Activated CD8-positive, alpha-beta memory T cell treated with anti-CD3 and anti-CD28 coated beads, Interleukin-2, amount 50 U/mL, for 1 hour (primary cell): Measurements from ENCODE around the gene NLRP5.
"Not testable (repeated sequence)": the region's sequence is repeated elsewhere in the genome, so short reads cannot be mapped to it uniquely, and the experiment has no call there.

ENCODE experiments used
- DNase-seq: peaks from one replicate; pipeline ENCODE4 v3.0.0-alpha.2; 2020; ENCODE audit errors: extremely low read depth

NLRP5 gene

GRCh38 chr19:56098731-56099568 is 112.4 kb downstream of the NLRP5 start:
- no peak for DNase-seq

- no peak for DNase-seq
Observed at GRCh38 chr19:56099638-56100539, 113.3 kb downstream of the NLRP5 start.

- DNase-seq, result no peak
Observed at GRCh38 chr19:56101095-56101494, 114.5 kb downstream of the NLRP5 start.

GRCh38 chr19:56101746-56102535 is 115.4 kb downstream of the NLRP5 start:
- no peak for DNase-seq

DNA sequence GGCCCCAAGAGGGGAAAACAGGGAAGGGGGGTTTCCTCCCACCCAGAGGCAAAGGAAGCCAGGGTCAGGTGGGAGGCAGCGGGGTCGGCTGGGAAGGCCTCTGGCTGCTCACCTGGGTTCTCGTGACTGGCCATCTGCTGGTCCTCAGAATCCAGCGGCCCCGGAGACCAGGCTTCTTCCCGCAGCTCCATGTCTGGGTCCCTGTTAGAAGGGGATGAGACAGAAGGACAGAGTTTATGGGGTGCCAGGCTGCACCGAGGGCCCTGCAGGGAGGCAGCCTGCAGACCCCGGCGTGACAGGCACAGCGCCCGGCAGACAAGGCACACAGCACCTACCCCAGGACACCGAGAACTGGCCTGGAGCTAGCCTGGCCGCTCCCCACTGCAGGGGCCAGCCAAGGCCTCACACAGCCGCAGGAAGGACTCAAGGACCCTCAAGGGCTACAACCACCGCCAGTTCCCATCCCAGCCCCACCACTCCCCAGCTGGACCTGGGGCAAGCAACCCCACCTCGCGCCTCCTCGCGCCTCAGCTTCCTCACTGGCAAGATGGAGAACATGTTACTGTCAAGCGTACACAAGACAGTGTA is 116.5 kb downstream of the NLRP5 start:
- DNase-seq, result no peak

DNA sequence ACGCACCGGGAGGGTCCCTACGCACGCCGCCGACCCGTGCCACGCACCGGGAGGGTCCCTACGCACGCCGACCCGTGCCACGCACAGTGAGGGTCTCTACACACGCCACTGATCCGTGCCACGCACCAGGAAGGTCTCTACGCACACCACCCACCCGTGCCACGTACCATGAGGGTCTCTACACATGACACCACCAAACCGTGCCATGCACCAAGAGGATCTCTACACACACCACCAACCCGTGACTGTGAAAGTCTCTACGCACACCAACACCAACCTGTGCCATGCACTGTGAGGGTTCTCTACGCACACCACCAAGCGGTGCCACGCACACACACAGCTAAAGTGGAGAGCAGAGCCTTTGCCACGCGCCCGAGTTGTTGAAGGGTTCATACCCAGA is 117.8 kb downstream of the NLRP5 start:
- DNase-seq, result no peak

DNA sequence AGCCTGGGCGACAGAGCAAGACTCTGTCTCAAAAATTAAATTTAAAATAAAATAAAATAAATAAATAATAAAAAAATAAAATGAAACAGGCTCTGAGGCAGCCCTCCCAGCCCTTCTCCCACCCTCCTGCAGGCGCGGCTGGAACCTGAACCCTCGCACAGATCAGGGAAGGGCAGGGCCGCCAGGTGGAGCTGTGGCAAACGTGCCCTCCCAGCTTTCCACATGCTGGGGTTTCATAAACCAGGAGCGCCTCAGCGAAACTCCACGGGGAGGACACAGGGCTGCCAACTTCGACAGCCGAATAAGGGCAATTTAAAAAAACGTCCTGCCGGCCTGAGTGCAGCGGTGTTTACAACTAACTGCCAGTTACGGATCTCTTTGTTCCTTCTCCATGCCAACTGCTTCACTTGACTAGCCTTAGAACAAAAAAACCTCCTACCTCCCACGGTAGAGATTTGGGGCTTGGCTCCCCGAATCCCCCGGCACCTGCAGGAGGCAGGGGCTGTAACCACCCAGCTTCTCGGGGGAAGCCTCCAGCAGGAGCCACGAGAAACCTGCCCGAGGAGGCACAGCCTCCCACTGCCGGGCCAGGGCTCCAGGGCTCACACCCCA is 118.6 kb downstream of the NLRP5 start:
- DNase-seq, result peak; percentile 19

- DNase-seq, result not testable (repeated sequence)
Observed at GRCh38 chr19:56105831-56106396, 119.3 kb downstream of the NLRP5 start.

DNA sequence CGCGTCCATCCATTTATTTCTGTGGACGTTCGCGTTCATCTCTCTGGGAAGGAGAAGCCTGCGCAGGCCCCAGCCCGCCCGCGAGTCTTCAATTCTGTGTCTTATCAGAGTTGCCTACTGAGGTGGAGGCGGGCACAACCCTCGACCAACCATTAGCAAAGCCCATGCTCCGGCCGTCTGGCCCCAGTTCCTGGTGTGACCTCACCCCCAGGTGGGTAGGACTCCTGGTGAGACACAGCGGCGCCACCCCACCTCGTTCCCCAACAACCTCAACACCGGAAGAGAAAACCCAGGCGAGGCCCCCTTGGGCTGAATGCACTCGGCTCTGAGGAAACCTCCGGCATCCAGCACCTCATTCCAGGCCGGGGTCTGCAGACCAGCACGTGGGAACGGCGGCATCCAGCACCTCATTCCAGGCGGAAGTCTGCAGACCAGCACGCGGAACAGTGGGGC is 119.8 kb downstream of the NLRP5 start:
- DNase-seq, result no peak

DNA sequence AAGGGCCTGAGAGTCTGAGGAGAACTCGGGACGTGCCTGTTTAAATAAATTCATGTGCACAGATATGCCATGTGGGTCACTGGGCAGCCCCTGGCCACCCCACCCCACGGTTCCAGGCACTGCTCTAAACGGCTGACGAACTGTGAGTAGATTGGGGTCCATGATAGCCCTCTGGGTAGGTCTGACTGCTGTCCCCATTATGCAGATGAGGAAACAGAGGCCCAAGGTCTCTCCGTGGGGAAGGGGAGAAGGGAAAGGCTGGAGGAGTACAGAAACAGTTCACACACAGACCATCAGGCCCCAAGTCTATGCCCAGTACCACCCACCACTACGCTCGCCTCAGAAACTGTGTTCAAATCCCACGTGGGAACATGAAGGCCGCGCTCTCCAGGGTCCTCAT is 120.4 kb downstream of the NLRP5 start:
- DNase-seq, result no peak

- no peak for DNase-seq
Observed at GRCh38 chr19:56107626-56108351, 121.2 kb downstream of the NLRP5 start.

DNA sequence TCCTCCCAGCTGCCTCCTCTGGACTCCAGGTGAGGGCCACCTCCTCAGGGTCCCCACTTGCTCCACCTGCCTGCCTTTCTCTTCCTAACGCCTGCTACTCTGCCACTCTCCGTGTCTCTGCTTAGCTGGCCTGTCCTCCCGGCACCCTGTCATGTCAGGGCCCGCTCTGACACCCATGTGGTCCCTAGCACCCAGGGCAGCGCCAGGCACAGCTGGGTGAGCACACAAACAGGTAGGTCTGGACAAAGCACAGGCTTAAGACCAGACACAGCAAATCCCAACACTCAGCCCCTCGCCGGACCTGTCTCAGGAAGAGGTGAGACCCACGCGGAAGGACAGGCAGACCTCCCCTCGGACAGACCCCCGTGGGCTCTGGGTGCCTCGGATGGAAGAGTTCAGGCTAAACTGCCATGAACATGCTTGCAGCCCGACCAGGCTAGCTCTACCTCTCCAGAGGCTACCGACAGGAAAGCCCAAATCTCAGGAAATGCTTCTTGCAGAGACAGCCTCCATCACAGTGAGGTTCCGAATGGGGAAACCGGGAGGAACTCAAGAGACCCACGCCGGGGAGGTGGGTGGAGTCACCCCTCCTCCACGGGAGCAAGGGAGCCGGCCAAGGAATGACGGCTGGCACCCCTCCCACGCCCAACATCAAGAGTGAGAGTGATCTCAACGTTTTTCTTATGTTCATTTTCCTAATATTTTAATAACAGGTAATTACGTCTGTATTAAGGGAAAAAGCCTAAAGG is 122.0 kb downstream of the NLRP5 start:
- no peak for DNase-seq

GRCh38 chr19:56109226-56109625 is 122.7 kb downstream of the NLRP5 start:
- DNase-seq, result no peak

DNA sequence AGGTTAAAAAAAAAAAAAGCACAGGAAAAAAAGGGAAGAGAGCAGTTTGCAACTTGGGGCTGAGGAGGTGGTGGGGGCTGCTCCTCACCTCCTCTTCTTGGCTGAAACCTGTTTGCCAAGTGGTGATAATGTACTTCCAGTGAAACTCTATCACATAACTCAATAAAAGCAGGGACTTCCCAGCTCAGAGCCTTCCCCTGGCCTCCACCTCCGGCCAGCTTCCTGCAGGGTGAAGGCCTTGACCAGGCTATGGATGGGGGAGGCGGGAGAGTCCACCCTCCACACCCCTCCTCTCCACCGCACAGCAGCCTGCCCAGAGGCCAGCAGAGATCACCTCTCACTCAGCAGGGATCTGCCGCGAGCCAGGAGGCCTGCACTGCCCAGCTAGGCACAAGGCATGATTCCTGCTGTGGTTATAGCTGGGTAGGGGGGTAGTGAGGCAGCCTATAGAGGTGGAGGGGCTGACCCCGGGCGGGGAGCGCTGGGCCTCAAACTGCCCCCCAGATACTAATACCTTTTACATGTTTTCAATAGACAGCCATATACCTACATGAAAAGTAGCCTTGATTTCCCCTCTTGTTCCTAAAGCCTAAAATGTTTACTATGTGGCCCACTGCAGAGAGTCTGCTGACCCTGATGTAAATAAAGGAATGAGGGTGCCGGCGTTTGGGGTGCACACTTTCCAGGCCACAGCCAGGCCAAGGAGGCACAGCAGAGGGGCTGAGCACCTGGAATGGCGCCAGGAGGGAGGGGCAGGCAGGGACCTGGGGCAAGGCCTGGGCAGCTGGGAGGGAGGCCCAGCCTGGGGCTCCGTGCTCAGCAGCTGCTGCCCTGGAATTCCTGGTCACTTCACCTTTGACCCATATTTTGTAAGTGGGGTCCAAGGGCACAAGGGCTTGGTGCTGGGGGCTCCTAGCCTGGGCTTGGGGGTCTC is 124.2 kb downstream of the NLRP5 start:
- DNase-seq, result no peak
